ENCODE results near the gene PURB.
A peak's percentile ranks its signal among the peaks of the same experiment; 100 is the strongest.
"Not testable (repeated sequence)": the region's sequence is repeated elsewhere in the genome, so short reads cannot be mapped to it uniquely, and the experiment has no call there.

Gene PURB

DNA sequence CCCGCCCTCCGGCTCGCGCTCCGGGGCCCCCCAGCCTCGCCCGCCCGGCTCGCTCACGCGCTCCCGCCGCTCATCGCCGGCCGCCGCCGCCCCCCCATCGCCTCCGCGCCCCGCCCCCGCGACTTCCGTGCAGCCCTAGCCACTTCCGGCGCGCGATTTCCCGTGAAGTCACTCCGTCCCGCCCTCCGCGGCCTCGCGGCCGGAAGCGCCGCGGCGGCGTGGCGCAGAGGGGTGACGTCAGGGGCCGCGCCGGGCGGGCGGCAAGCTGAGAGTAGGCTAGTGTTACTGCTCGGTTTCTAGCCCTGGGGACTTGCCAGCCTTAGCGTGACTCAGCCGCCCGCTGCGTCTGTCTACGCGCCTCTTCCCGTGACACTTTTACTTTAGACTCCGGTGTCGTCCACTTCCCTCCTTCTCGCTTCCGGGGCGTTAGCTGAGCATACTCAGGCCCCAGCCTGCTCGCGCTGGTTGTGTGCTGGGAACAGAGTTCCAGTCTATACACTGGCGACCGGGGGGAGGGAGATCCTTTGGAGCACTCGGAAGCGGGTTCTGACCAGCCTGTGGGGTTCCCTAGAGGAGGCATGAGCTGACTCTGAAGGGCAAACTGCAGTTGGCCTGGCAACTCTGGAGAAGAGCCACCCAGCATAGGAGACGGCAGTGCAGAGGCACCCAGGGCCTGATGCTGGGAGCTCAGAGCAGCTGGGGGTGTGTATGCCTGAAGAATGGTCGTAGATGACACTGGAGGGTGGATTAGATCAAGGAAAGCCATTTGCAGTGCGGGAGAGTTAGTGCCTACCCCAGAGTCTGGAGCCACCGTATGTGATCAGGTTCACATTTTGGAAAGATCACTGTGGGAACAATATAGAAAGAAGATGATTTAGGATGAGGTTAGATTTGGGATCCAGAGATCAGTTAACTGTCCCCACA lies at the start of gene PURB:
Gene PURB (minus strand): TSS at position 137 of the 924 bp plus-strand sequence. CDS start 182 bp downstream, outside the sequence.
- peak; percentile 89 to 90 for ATAC-seq (replicated peaks)
- Mint-ChIP-seq H3K9me3 (no peaks in the 10 kb centered on the region), H3K4me1 (peaks cover 16 to 42% of the 10 kb centered on the region in 2 donors), H3K27me3 (no peaks in the 10 kb centered on the region), H3K36me3 (peaks cover 17 to 28% of the 10 kb centered on the region in 2 donors), H3K4me3 (peak within 1 kb of the TSS; percentile 89 to 97), H3K27ac (peak within 1 kb of the TSS; percentile 99)
- peak; percentile 96 for DNase-seq

DNA sequence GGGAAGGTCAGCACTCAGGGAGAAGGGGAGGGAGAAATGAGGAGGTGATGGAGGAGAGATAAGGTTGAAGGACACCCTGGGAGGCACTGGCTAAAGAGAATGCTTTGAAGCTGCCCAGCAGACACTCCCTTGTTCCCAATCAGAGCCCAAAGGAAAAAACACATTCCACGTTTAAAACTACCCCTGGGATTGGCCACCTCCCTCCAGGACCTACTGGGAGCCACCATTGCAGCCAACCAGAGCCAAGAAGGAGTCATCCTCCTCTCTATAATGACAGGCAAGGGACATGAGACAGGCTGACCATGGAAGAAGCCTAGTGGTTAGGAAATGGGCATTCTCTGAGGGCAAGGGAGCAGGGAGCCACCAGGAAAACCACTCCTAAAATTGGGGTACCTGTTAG lies 49.7 kb upstream of the PURB start:
- Mint-ChIP-seq H3K4me3 (no peak overlapping the region), H3K27me3 (peaks cover 10 to 11% of the 10 kb centered on the region in 2 donors), H3K9me3 (no peaks in the 10 kb centered on the region), H3K4me1 (peaks cover 0 to 2% of the 10 kb centered on the region in 2 donors), H3K27ac (no peak overlapping the region), H3K36me3 (no peaks in the 10 kb centered on the region)
- no peak for DNase-seq
- ATAC-seq (replicated peaks), result no peak

DNA sequence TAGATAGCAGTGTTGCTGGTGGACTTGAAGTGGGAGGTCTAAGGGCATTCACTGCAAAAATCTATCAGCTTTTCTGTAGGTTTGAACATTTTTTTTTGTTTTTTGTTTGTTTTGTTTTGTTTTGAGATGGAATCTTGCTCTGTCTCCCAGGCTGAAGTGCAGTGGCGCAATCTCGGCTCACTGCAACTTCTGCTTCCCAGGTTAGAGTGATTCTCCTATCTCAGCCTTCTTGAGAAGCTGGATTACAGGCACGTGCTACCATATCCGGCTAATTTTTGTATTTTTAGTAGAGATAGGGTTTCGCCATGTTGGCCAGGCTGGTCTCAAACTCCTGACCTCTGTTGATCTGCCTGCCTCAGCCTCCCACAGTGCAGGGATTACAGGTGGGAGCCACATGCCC lies 49.2 kb upstream of the PURB start:
- not testable (repeated sequence) for H3K36me3 Mint-ChIP-seq; H3K9me3 Mint-ChIP-seq; ATAC-seq (replicated peaks); H3K4me3 Mint-ChIP-seq; H3K4me1 Mint-ChIP-seq; DNase-seq; H3K27ac Mint-ChIP-seq
- H3K27me3 Mint-ChIP-seq, result peaks cover 11 to 14% of the 10 kb centered on the region in 2 donors

- H3K36me3 Mint-ChIP-seq, result no peaks in the 10 kb centered on the region
- DNase-seq (no peak), ATAC-seq (replicated peaks) (no peak)
- H3K9me3 Mint-ChIP-seq, result no peaks in the 10 kb centered on the region
- H3K27ac Mint-ChIP-seq, result no peak overlapping the region
- peaks cover 0 to 2% of the 10 kb centered on the region in 2 donors for H3K4me1 Mint-ChIP-seq
- peaks cover 11 to 16% of the 10 kb centered on the region in 2 donors for H3K27me3 Mint-ChIP-seq
- H3K4me3 Mint-ChIP-seq, result no peak overlapping the region
Measured at GRCh38 chr7:44930921-44931320, 45.6 kb upstream of the PURB start.

- no peak for DNase-seq
- Mint-ChIP-seq H3K36me3 (no peaks in the 10 kb centered on the region), H3K9me3 (no peaks in the 10 kb centered on the region), H3K27me3 (peaks cover 0 to 3% of the 10 kb centered on the region in 2 donors), H3K4me1 (peaks cover 5 to 10% of the 10 kb centered on the region in 2 donors), H3K27ac (peak overlapping the region; percentile 73), H3K4me3 (no peak overlapping the region)
- peak; percentile 41 for ATAC-seq (replicated peaks)
Measured at GRCh38 chr7:44922351-44922694, 37.0 kb upstream of the PURB start.

- Mint-ChIP-seq H3K4me1 (peaks cover 5 to 10% of the 10 kb centered on the region in 2 donors), H3K36me3 (no peaks in the 10 kb centered on the region), H3K4me3 (no peak overlapping the region), H3K9me3 (no peaks in the 10 kb centered on the region), H3K27me3 (peaks cover 0 to 3% of the 10 kb centered on the region in 2 donors), H3K27ac (peak overlapping the region; percentile 73)
- DNase-seq (peak; percentile 84), ATAC-seq (replicated peaks) (peak; percentile 100)
Measured at GRCh38 chr7:44921607-44922350, 36.4 kb upstream of the PURB start.

- Mint-ChIP-seq H3K4me1 (peaks cover 6 to 13% of the 10 kb centered on the region in 2 donors), H3K27me3 (no peaks in the 10 kb centered on the region), H3K9me3 (no peaks in the 10 kb centered on the region), H3K4me3 (no peak overlapping the region), H3K27ac (no peak overlapping the region), H3K36me3 (no peaks in the 10 kb centered on the region)
- DNase-seq (no peak), ATAC-seq (replicated peaks) (no peak)
Measured at GRCh38 chr7:44920119-44920518, 34.8 kb upstream of the PURB start.

GRCh38 chr7:44918029-44918428 lies 32.7 kb upstream of the PURB start:
- peak overlapping the region; percentile 9 for H3K27ac Mint-ChIP-seq
- DNase-seq (no peak), ATAC-seq (replicated peaks) (no peak)
- H3K36me3 Mint-ChIP-seq, result no peaks in the 10 kb centered on the region
- H3K4me1 Mint-ChIP-seq, result peaks cover 12 to 23% of the 10 kb centered on the region in 2 donors
- no peaks in the 10 kb centered on the region for H3K9me3 Mint-ChIP-seq
- no peak overlapping the region for H3K4me3 Mint-ChIP-seq
- H3K27me3 Mint-ChIP-seq, result no peaks in the 10 kb centered on the region

DNA sequence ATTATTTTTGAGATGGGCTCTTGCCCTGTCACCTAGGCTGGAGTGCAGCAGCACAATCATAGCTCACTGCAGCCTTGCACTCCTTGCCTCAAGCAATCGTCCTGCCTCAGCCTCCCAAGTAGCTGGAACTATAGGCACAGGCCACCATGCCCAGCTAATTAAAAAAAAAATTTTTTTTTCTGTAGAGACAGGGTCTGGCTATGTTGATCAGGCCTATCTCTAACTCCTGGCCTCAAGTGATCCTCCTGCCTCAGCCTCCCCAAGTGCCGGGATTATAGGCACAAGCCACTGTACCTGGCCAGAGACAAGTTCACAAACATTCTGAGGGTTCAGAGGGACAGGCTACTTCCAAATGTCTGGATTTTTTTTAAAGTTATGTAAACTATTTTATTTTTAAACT lies 32.1 kb upstream of the PURB start:
- peaks cover 12 to 24% of the 10 kb centered on the region in 2 donors for H3K4me1 Mint-ChIP-seq
- no peaks in the 10 kb centered on the region for H3K27me3 Mint-ChIP-seq
- ATAC-seq (replicated peaks) (no peak), DNase-seq (no peak)
- H3K9me3 Mint-ChIP-seq, result no peaks in the 10 kb centered on the region
- no peak overlapping the region for H3K4me3 Mint-ChIP-seq
- no peak overlapping the region for H3K27ac Mint-ChIP-seq
- H3K36me3 Mint-ChIP-seq, result no peaks in the 10 kb centered on the region

- peak overlapping the region; percentile 9 to 48 for H3K4me3 Mint-ChIP-seq
- peak overlapping the region; percentile 96 for H3K27ac Mint-ChIP-seq
- no peaks in the 10 kb centered on the region for H3K9me3 Mint-ChIP-seq
- DNase-seq (peak; percentile 81), ATAC-seq (replicated peaks) (peak; percentile 100)
- H3K36me3 Mint-ChIP-seq, result no peaks in the 10 kb centered on the region
- peaks cover 9 to 14% of the 10 kb centered on the region in 2 donors for H3K4me1 Mint-ChIP-seq
- no peaks in the 10 kb centered on the region for H3K27me3 Mint-ChIP-seq
Measured at GRCh38 chr7:44914992-44915607, 29.8 kb upstream of the PURB start.

DNA sequence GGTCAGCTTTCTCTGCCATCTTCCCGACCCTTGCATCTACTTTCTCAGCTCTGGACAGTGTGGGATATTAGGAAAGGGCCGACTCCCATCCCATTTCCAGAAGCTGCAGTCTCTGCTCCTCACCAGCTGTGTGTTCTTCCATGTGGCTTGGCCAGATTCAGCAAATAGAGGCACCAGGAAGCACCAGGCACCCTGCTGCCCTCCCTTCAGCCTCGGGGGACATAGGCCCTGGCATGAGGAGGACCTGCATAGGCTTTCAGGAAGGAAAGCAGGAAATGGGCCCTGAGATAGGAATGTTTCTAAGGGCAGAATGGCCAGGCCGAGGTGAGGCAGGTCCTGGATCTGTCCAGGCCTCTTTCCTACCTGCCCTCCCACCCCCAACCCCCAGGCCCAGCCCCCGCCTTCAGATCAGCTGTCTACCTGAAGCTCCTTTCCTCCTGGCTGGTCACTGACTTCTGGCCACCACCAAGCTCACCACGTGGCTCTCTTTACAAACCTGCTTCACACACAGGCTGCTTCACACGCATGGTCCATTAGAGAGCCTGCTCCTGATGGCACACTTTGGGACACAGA lies 27.5 kb upstream of the PURB start:
- Mint-ChIP-seq H3K27me3 (no peaks in the 10 kb centered on the region), H3K4me3 (no peak overlapping the region), H3K27ac (peak overlapping the region; percentile 42), H3K4me1 (peaks cover 9 to 14% of the 10 kb centered on the region in 2 donors), H3K9me3 (no peaks in the 10 kb centered on the region), H3K36me3 (no peaks in the 10 kb centered on the region)
- DNase-seq, result no peak
- ATAC-seq (replicated peaks), result no peak

- H3K27ac Mint-ChIP-seq, result no peak overlapping the region
Measured at GRCh38 chr7:44911911-44912310, 26.6 kb upstream of the PURB start.

DNA sequence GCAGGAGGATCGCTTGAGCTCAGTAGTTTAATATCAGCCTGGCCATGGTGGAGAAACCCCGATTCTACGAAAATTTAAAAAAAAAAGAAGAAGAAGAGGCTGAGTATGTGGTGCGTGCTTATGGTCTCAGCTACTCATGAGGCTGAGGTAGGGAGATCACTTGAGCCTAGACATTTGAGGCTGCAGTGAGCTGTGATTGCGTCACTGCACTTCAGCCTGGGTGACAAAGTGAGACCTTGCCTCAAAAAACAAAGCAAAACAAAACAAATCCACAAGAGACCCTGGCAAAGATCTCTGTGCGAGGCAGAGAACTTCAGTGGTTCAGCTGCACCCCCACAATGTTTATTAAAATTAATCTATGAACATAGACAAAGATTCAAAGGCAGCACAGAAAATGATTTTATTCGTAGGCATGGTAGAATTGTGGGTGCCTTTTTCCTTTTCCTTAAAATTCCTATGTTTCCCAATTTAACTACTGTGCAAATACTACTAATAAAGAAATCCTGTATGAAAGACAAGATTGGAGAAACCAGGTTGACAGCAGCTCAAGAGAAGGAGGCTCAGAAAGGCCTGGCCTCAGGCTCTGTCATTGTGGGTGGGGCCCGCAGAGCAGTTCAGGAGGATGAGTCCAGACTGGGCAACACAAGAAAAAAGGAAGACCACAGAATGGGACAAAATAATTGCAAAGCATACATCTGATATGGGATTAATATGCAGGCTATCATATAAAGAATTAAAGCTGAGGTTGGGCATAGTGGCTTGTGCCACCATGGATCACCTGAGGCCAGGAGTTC lies 24.5 kb upstream of the PURB start:
- H3K27ac Mint-ChIP-seq, result peak overlapping the region; percentile 62
- H3K9me3 Mint-ChIP-seq, result no peaks in the 10 kb centered on the region
- no peaks in the 10 kb centered on the region for H3K27me3 Mint-ChIP-seq
- ATAC-seq (replicated peaks), result no peak
- H3K36me3 Mint-ChIP-seq, result no peaks in the 10 kb centered on the region
- no peak overlapping the region for H3K4me3 Mint-ChIP-seq
- DNase-seq, result no peak
- peaks cover 6 to 9% of the 10 kb centered on the region in 2 donors for H3K4me1 Mint-ChIP-seq

More at GRCh38 chr7:44911911-44912310, 26.6 kb upstream of the PURB start:
- peaks cover 9 to 14% of the 10 kb centered on the region in 2 donors for H3K4me1 Mint-ChIP-seq
- H3K27me3 Mint-ChIP-seq, result no peaks in the 10 kb centered on the region
- no peak overlapping the region for H3K4me3 Mint-ChIP-seq
- DNase-seq (no peak), ATAC-seq (replicated peaks) (no peak)
- H3K9me3 Mint-ChIP-seq, result no peaks in the 10 kb centered on the region
- H3K36me3 Mint-ChIP-seq, result no peaks in the 10 kb centered on the region

Measured in stimulated activated naive B cell treated with anti-CD40 and anti-IgM and Interleukin-4, amounts not matched to agents 10 μg/mL and 1 μg/mL and 100 μg/mL, for 72 hours (primary cell).